NCI-H1694 treated with DMSO at 0.1 percent for 48 hours (cell line): ENCODE data around the gene ALDH1B1.

Experiments used
- DNase-seq: peaks from one replicate; lab custom pipeline; 2025; lab: John Stamatoyannopoulos, UW

The ALDH1B1 gene

DNA sequence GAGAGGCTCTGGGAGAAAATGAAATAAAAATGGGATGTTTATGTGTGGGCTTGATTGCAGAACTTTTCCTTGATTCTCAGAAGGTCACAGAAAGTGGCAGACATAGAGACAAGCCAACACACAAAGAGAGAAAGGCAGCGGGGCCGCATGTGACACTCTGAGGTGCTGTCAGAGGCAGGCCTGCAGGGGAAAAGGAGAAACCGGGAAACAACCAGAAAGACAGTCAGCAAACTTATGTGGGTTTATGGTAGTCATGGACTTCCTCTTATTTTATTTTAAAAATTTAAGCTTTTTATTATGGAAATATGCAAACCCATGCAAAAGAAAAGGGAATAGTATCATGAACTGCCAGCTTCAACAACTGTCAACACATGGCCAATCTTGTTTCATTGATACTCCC is 48.0 kb downstream of the ALDH1B1 start:
- no peak for DNase-seq

DNA sequence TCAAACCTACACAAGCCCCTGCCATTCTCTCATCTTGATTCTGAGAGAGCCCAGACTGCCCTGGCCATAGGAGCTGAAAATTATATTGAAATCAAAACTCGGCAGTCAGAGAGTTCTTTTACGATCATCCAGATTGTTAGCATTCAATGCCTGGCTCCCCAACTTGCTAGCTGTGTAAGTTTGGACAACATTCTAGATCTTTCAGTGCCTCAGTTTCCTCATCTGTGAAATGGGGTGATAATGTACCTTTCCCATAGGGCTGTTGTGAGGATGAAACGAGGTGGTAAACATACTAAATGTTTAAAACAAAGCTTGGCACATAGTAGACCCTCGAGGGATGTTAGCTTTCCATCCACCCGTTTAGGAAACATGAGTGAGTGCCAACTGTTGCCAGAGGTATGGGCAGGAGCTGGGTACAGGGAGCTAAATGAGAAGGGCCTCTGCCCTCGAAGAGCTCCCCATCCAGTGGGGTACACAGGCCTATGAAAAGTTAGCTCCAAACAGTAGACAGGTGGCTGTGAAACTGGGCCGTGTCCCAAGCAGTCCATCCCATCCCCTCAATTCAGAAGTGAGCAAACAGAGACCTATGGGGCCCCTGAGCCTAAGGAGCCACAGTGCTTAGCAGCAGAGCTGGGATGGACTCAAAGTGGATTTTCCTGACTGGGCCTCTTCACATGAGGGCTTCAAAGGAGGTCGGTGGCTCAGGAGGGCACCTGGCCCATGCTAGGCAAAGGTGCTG is 49.0 kb downstream of the ALDH1B1 start:
- DNase-seq: no peak

DNA sequence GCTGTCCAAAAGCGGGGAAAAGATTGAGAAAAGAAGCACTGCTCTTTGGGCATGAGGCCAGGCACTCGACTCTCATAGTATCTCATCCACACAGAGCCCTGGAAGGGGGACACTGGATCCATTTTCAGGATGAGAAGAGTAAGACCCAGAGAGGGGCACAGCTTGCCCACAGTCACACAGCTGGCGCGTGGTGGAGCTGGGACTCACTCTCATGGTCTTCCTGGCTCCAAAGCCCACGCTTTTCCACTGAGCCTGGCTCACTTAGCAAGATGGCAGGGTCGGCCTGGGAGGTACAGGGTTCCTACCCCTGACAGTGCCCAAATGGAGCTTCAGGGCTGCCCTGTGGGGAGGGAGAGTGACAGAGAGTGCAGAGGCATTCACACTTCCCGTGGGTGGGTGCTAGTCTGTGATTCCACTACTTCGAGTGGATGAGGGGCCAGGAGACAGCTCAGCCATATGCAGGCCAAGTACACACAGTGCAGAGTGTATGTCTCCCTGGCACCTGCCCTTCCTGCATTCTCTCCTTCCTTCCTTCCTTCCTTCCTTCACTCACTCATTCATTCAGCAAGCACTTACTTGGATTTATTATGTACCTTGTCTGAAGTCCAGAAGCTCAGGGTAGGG is 50.1 kb downstream of the ALDH1B1 start:
- DNase-seq: no peak

DNA sequence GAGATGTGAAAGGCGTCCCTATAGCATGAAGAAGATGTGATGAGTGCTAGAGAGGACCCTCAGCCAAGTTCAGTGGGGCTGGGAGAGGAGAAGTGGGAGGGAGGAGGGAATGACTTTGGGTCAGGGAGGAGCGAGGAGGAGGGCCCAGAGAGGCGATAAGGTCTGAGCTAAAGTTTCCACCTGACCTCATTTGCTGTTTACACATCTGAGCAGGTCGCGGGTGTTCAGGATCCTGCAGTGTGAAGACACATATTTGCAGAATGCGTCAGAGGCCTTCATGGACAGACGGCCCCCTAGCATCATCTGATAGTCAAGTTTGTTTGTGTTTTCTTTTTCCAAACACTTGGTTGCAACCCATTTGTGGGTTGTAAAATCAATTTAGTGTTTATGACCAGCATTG is 50.7 kb downstream of the ALDH1B1 start:
- DNase-seq: no peak

DNA sequence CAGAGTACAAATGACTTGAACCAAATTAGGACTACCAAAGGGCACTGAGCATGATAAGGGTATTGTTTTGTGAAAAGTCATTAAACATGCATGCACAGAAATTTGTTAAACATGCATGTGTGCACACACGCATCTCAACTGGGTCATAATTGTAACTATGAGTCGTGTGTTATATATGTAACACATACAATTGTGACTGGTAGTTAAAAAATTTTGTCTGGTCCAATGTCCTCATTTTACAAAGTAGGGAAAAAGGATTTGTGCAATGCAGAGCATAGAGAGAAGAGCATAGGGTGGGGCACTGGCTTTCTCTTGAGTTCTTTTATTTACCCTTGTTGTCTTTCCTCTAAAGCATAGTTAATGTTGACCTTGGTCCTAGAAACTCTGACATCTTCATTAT is 51.1 kb downstream of the ALDH1B1 start:
- DNase-seq: no peak

DNA sequence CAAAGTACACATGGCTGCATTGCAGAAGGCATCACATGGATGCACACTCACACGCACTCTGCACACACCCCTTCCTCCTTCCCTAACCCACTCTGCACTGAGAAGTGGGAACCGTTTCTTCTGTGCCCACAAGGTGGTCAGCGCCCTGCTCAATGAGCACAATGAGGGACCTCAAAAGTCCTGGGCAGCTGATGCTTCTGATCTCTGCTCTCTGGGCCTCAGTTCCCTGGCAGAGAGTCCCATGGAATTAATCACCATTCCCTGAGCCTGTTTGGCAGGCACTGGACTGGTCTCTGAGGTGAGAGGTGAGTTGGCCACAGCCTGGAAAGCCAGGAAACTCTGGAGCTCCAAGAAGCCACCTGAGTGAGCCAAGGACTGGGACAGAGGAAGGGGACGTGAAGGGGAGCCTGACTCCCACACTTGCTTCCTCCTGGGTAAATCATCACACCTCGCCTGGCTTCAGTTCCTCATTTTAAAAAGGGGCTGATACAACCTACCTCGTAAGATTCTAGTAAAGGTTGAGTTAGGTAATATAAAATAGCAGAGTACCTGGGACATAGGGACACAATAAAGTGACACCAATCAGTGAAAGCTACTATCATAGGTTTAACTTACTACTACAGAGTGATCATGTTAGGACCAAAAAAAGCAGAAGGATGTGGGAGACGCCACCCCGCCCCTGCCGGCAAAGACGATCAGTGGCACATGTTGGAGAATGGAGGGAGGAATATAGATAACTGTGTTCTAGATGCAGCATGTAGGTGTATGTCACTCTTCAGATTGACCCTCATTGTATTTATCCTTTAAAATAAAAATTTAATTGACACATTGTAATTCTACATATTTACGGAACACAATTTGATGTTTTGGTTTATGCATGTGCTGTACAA is 52.9 kb downstream of the ALDH1B1 start:
- no peak for DNase-seq

DNA sequence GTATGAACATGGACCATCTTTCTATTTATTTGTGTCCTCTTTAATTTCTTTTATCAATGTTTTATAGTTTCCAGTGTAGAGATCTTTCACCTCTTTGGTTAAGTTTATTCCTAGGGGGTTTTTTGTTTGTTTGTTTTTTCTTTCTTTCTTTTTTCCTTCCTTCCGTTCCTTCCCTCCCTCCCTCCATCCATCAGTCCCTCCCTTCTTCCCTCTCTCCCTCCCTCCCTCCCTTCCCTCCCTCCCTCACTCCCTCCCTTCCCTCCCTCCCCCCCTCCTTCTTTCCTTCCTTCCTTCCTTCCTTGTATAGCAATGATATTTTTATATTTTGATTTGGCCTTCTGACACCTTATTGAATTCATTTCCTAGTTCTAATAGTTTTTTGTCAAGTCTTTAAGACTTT is 55.2 kb downstream of the ALDH1B1 start:
- DNase-seq: no peak
